Body of pancreas (tissue), 4 donors: Measurements from ENCODE around the gene CAVIN1. TPM values are rescaled to one million over a fixed set of nuclear protein-coding genes. Genes with fewer than 3 reads are reported as not detected.
"Not testable (repeated sequence)": the region's sequence is repeated elsewhere in the genome, so short reads cannot be mapped to it uniquely, and the experiment has no call there.

Source experiments
- ATAC-seq: fragments of 150-250 bp; one replicate; pipeline ENCODE4 v1.9.1; 2016
- DNase-seq, 4 donors: peaks; one replicate each; pipeline ENCODE4 v3.0.0-alpha.2; 2019
- H3K27ac ChIP-seq, 4 donors: fragments of 200-600 bp; sonication (generic); 1 replicate in 3 of 4; 2 replicates in 1 of 4; pipeline versions ENCODE4 v1.5.1 to v1.6.1; 2016 to 2019; ENCODE audit warnings: mild to moderate bottlenecking in 1 of 4, mixed read lengths in 1 of 4, moderate library complexity in 1 of 4
- H3K27me3 ChIP-seq, 2 donors: fragments of 200-600 bp; sonication (generic); one replicate each; pipeline ENCODE4 v1.6.0; 2016; ENCODE audit warnings: mild to moderate bottlenecking in 1 of 2
- H3K36me3 ChIP-seq, 2 donors: fragments of 200-600 bp; sonication (generic); replicated peaks in 1 of 2; 2 replicates each; pipeline ENCODE4 v1.5.1; 2016; ENCODE audit warnings: low read depth in 2 of 2; ENCODE audit not compliant: insufficient read depth in 1 of 2
- H3K4me1 ChIP-seq: fragments of 200-600 bp; sonication (generic); one replicate; pipeline ENCODE4 v1.6.0; 2016
- H3K4me3 ChIP-seq, 2 donors: fragments of 200-600 bp; sonication (generic); 1 replicate in 1 of 2; 2 replicates in 1 of 2; pipeline ENCODE4 v1.5.1; 2016 to 2019
- H3K9me3 ChIP-seq, 3 donors: fragments of 200-600 bp; sonication (generic); 1 replicate in 2 of 3; 2 replicates in 1 of 3; pipeline ENCODE4 v1.5.1; 2016
- POLR2A ChIP-seq, 3 donors: fragments of 450-650 bp; IDR thresholded peaks; one replicate each; pipeline ENCODE4 v1.6.1; 2016; ENCODE audit warnings: antibody characterized with exemption in 3 of 3, mild to moderate bottlenecking in 2 of 3
- WGBS, 2 donors: methylation state at CpG; one replicate each; pipeline ENCODE4 v1.1.5; 2017; 5-methylcytosine and 5-hydroxymethylcytosine counted together
- intact Hi-C: fragments of 100-400 bp; cut with DNase I; formaldehyde crosslinking; loops from one replicate; pipeline ENCODE4 v1.15.1; 2023
- total RNA-seq, 2 donors: library from RNA; depleted of rRNA; stranded (reverse); fragments of >200 nt; gene quantifications; one replicate each; pipeline ENCODE4 v1.1.0, GENCODE V29; 2016
- TF ChIP-seq, protein P1 (sequence below), 7 experiments: fragments of 450-650 bp in 4 of 7; fragments of 200-600 bp in 3 of 7; sonication (generic) in 3 of 7; IDR thresholded peaks; one replicate each; pipeline ENCODE4 v1.5.1; 2016 to 2019; ENCODE audit warnings: antibody characterized with exemption in 7 of 7

The CAVIN1 gene
- total RNA-seq, 2 donors from 2014 or later: 63.3 to 75.8 TPM

DNA sequence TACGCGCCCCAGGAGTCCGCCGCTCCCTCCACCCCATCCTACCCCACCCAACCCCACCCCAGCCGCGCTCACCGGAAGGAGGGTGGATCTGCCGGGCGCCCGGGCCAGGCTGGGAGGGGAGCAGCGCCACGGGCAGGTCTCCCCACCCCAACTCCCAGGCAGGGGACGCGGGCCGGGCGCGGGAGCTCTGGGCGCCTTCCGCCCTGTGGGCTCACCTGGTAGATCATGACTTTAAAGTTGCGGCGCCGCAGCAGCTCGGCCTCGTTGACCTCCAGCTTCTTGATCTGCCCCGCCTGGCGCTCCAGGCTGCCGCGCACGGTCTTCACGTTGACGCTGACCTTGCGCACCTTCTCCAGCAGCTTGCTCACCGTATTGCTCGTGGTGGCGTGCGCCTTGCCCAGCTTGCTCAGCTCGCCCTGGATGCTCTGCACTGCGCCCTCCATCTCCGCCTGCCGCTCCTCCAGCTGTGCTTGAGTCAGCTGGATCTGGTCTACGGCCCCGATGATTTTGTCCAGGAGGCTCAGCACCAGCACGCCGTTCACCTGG lies 571 bp downstream of the CAVIN1 start:
- Histone ChIP-seq H3K36me3 (no peaks in the 10 kb centered on the region), H3K4me3 (peak overlapping the region; percentile 14 to 42), H3K9me3 (no peaks in the 10 kb centered on the region), H3K27me3 (peaks cover 0 to 4% of the 10 kb centered on the region in 2 donors), H3K4me1 (peaks cover 19% of the 10 kb centered on the region), H3K27ac (peak overlapping the region; percentile 39 to 78 (median 68))
- ATAC-seq (peak; percentile 34), DNase-seq (peak; percentile 33 to 48 (median 42))
- 0 to 1% methylated on average over 3 to 37 of the region's 44 CpGs for WGBS, 2 donors
- intact Hi-C loops: no loop called here
- no peak for TF ChIP-seq POLR2A (IDR thresholded peaks at IDR 0.05)
- TF ChIP-seq, protein P1, sequence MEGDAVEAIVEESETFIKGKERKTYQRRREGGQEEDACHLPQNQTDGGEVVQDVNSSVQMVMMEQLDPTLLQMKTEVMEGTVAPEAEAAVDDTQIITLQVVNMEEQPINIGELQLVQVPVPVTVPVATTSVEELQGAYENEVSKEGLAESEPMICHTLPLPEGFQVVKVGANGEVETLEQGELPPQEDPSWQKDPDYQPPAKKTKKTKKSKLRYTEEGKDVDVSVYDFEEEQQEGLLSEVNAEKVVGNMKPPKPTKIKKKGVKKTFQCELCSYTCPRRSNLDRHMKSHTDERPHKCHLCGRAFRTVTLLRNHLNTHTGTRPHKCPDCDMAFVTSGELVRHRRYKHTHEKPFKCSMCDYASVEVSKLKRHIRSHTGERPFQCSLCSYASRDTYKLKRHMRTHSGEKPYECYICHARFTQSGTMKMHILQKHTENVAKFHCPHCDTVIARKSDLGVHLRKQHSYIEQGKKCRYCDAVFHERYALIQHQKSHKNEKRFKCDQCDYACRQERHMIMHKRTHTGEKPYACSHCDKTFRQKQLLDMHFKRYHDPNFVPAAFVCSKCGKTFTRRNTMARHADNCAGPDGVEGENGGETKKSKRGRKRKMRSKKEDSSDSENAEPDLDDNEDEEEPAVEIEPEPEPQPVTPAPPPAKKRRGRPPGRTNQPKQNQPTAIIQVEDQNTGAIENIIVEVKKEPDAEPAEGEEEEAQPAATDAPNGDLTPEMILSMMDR (IDR thresholded peaks at IDR 0.05): no peak

- intact Hi-C loops: no loop called here
- H3K9me3 ChIP-seq: no peaks in the 10 kb centered on the region
These were observed 1.3 kb downstream of the CAVIN1 start for GRCh38 chr17:42421507-42422338.

GRCh38 chr17:42421136-42421506 lies 1.9 kb downstream of the CAVIN1 start:
- Histone ChIP-seq H3K4me3 (no peak overlapping the region), H3K4me1 (peaks cover 19% of the 10 kb centered on the region), H3K36me3 (no peaks in the 10 kb centered on the region), H3K27ac (peak overlapping the region in 3 of 4 donors; percentile 16 to 74 (median 62)), H3K27me3 (peaks cover 0 to 4% of the 10 kb centered on the region in 2 donors), H3K9me3 (no peaks in the 10 kb centered on the region)
- no peak for DNase-seq
- intact Hi-C loops: no loop called here
- ATAC-seq: no peak
- WGBS, 2 donors: 65 to 69% methylated on average over 6 of the region's 6 CpGs
- TF ChIP-seq, protein P1 (IDR thresholded peaks at IDR 0.05): no peak
- TF ChIP-seq POLR2A (IDR thresholded peaks at IDR 0.05): no peak

More at GRCh38 chr17:42421507-42422338, 1.3 kb downstream of the CAVIN1 start:
- Histone ChIP-seq H3K4me3 (peak overlapping the region in 1 of 2 donors; percentile 42), H3K4me1 (peaks cover 19% of the 10 kb centered on the region), H3K27me3 (peaks cover 0 to 4% of the 10 kb centered on the region in 2 donors), H3K27ac (peak overlapping the region; percentile 21 to 78 (median 68)), H3K36me3 (no peaks in the 10 kb centered on the region)
- ATAC-seq: no peak
- 39 to 77% methylated on average over 16 to 54 of the region's 59 CpGs for WGBS, 2 donors
- TF ChIP-seq, protein P1 (IDR thresholded peaks at IDR 0.05): no peak
- no peak for TF ChIP-seq POLR2A (IDR thresholded peaks at IDR 0.05)
- peak in 1 of 4 donors; percentile 22 for DNase-seq

DNA sequence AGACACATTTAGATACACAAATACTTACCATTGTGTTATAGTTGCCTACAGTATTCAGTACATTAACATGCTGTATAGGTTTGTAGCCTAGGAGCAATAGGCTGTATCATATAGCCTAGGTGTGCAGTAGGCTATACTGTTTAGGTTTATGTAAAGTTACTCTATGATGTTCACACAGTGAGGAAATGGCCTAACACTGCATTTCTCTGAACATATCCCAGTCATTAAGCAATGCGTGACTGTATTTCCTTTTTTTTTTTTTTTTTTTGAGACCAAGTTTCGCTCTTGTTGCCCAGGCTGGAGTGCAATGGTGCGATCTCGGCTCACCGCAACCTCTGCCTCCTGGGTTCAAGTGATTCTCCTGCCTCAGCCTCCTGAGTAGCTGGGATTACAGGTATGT lies 5.1 kb downstream of the CAVIN1 start:
- ATAC-seq, H3K27me3 ChIP-seq, intact Hi-C loops, H3K4me3 ChIP-seq, H3K27ac ChIP-seq, H3K9me3 ChIP-seq, DNase-seq, H3K36me3 ChIP-seq: not testable (repeated sequence)
- H3K4me1 ChIP-seq: peaks cover 12% of the 10 kb centered on the region
- 79 to 83% methylated on average over 5 of the region's 5 CpGs for WGBS, 2 donors

- DNase-seq (no peak), ATAC-seq (peak; percentile 23)
- 65 to 78% methylated on average over 6 to 7 of the region's 7 CpGs for WGBS, 2 donors
- H3K27me3 ChIP-seq: no peaks in the 10 kb centered on the region
- H3K9me3 ChIP-seq: no peaks in the 10 kb centered on the region
- no peak for TF ChIP-seq POLR2A (IDR thresholded peaks at IDR 0.05)
- TF ChIP-seq, protein P1 (IDR thresholded peaks at IDR 0.05): no peak
- peak overlapping the region in 1 of 4 donors; percentile 12 for H3K27ac ChIP-seq
- no peaks in the 10 kb centered on the region for H3K36me3 ChIP-seq
- no peaks in the 10 kb centered on the region for H3K4me1 ChIP-seq
- intact Hi-C loops: no loop called here
- H3K4me3 ChIP-seq: no peak overlapping the region
These were observed 8.2 kb downstream of the CAVIN1 start for GRCh38 chr17:42414704-42415409.
